SK-N-SH treated with all-trans-retinoic acid at 6 μM for 48 hours (cell line): ENCODE measurements around the gene C1orf159.

Source experiments
- CREB5 ChIP-seq: fragments of 250-450 bp; sonication (Bioruptor Pico); IDR thresholded peaks from 2 replicates; pipeline ENCODE4 v1.5.1; 2020; ENCODE audit warnings: low read depth, mild to moderate bottlenecking, moderate library complexity
- CSDC2 ChIP-seq: fragments of 250-450 bp; sonication (Bioruptor Pico); IDR thresholded peaks from 2 replicates; pipeline ENCODE4 v1.5.0; 2020; ENCODE audit warnings: mild to moderate bottlenecking, moderate library complexity
- CSRNP3 ChIP-seq: fragments of 250-450 bp; sonication (Bioruptor Pico); IDR thresholded peaks from 2 replicates; pipeline ENCODE4 v1.5.1; 2021; ENCODE audit warnings: mild to moderate bottlenecking, moderate library complexity
- ISL1 ChIP-seq: fragments of 250-450 bp; sonication (Bioruptor Pico); IDR thresholded peaks from 2 replicates; pipeline ENCODE4 v2.1.2; 2022; ENCODE audit warnings: mild to moderate bottlenecking, moderate library complexity
- OSR1 ChIP-seq: fragments of 250-450 bp; sonication (Bioruptor Pico); IDR thresholded peaks from 2 replicates; pipeline ENCODE4 v1.8.0; 2022; ENCODE audit warnings: moderate library complexity, mild to moderate bottlenecking, inconsistent platforms
- POU6F1 ChIP-seq: fragments of 250-450 bp; sonication (Bioruptor Pico); IDR thresholded peaks from 2 replicates; pipeline ENCODE4 v1.8.0; 2021; ENCODE audit warnings: low read depth, mild to moderate bottlenecking, moderate library complexity, borderline replicate concordance
- PPARA ChIP-seq: fragments of 250-450 bp; sonication (Bioruptor Pico); IDR thresholded peaks from 2 replicates; pipeline ENCODE4 v1.5.0; 2020; ENCODE audit warnings: mild to moderate bottlenecking, borderline replicate concordance
- RARB ChIP-seq: fragments of 250-450 bp; sonication (Bioruptor Pico); IDR thresholded peaks from 2 replicates; pipeline ENCODE4 v1.8.0; 2021; ENCODE audit warnings: mild to moderate bottlenecking, moderate library complexity
- SNAI2 ChIP-seq: fragments of 250-450 bp; sonication (Bioruptor Pico); IDR thresholded peaks from 2 replicates; pipeline ENCODE4 v1.5.0; 2020; ENCODE audit warnings: mild to moderate bottlenecking, moderate library complexity
- ZFP3 ChIP-seq: fragments of 250-450 bp; sonication (Bioruptor Pico); IDR thresholded peaks from 2 replicates; pipeline ENCODE4 v1.5.0; 2020; ENCODE audit warnings: mild to moderate bottlenecking, moderate library complexity
- TF ChIP-seq, protein P1 (sequence below): fragments of 250-450 bp; sonication (Bioruptor Pico); IDR thresholded peaks from 2 replicates; pipeline ENCODE4 v1.8.0; 2020; ENCODE audit warnings: mild to moderate bottlenecking, moderate library complexity, borderline replicate concordance

DNA sequence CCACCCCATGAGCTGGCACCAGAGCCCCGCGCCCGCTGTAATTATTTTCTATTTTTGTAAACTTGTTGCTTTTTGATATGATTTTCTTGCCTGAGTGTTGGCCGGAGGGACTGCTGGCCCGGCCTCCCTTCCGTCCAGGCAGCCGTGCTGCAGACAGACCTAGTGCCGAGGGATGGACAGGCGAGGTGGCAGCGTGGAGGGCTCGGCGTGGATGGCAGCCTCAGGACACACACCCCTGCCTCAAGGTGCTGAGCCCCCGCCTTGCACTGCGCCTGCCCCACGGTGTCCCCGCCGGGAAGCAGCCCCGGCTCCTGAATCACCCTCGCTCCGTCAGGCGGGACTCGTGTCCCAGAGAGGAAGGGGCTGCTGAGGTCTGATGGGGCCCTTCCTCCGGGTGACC, 60.9 kb downstream of the C1orf159 start:
- no peak for TF ChIP-seq CREB5
- no peak for TF ChIP-seq PPARA (CRISPR knock-in tag)
- TF ChIP-seq ISL1 (CRISPR knock-in tag): no peak
- no peak for TF ChIP-seq CSDC2 (CRISPR knock-in tag)
- TF ChIP-seq CSRNP3 (CRISPR knock-in tag): no peak
- TF ChIP-seq, protein P1, sequence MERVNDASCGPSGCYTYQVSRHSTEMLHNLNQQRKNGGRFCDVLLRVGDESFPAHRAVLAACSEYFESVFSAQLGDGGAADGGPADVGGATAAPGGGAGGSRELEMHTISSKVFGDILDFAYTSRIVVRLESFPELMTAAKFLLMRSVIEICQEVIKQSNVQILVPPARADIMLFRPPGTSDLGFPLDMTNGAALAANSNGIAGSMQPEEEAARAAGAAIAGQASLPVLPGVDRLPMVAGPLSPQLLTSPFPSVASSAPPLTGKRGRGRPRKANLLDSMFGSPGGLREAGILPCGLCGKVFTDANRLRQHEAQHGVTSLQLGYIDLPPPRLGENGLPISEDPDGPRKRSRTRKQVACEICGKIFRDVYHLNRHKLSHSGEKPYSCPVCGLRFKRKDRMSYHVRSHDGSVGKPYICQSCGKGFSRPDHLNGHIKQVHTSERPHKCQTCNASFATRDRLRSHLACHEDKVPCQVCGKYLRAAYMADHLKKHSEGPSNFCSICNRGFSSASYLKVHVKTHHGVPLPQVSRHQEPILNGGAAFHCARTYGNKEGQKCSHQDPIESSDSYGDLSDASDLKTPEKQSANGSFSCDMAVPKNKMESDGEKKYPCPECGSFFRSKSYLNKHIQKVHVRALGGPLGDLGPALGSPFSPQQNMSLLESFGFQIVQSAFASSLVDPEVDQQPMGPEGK: no peak
- no peak for TF ChIP-seq SNAI2 (CRISPR knock-in tag)
- TF ChIP-seq ZFP3 (CRISPR knock-in tag): no peak
- no peak for TF ChIP-seq OSR1 (CRISPR knock-in tag)
- no peak for TF ChIP-seq POU6F1 (CRISPR knock-in tag)
- no peak for TF ChIP-seq RARB (CRISPR knock-in tag)
